Stimulated activated naive CD8-positive, alpha-beta T cell treated with anti-CD3 and anti-CD28 coated beads, Interleukin-15, Interleukin-2, amounts not matched to agents 100 U/mL and 50 U/mL, for 24 hours (primary cell): ENCODE results near the gene ENTHD1.
A peak's percentile ranks its signal among the peaks of the same experiment; 100 is the strongest.
"Not testable (repeated sequence)": the region's sequence is repeated elsewhere in the genome, so short reads cannot be mapped to it uniquely, and the experiment has no call there.

Experiments
- ATAC-seq: fragments of 150-1000 bp; cut with Tn5 transposase; one replicate; pipeline ENCODE4 v1.10.0; 2021
- DNase-seq: peaks from one replicate; pipeline ENCODE4 v3.0.0; 2021

The ENTHD1 gene

GRCh38 chr22:39900306-39901227, 7.0 kb upstream of the ENTHD1 start, which contains the start of gene GRAP2:
TSS of gene GRAP2 (plus strand) at chr22:39901084. CDS start at chr22:39947107, 46,023 bp downstream.
- peak; percentile 96 for ATAC-seq
- DNase-seq = peak; percentile 61

DNA sequence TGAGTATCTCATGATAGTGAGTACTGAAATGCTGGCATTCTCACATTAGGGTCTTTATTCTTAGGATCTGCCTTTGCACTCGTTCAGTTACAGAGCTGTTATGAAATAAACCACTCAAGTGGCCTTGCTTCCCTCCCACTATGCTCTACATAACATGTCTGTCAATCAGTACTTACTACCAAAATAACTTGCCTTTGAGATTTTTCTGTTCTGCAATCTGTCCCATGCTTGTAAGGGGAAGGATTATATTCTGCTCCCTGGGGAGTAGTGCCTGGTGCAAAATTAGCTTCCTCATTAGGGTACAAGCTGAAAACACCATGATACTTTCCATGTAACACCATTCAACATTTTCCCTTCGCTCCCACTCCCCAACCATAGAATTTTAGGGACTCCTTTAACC, 5.4 kb upstream of the ENTHD1 start:
- no peak for ATAC-seq
- no peak for DNase-seq

DNA sequence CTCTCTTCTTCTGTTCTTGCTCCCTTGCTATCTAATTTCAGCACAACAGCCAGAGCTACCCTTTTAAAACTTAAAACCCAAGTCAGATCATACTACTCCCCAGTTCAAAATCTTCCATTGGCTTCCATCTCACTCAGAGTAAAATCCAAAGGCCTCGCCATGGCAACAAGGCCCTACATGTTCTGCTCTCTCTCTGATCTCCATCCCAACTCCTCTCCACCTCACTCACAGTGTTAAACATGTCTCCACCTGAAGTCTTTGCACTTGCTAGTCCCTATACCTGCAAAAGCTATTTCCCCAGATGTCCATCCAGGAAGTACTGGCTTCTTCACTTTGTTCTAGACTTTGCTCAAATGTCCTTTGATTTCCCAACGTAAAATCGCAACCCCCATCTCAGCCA, 4.3 kb upstream of the ENTHD1 start:
- no peak for DNase-seq
- ATAC-seq = no peak

GRCh38 chr22:39896313-39896996, 2.9 kb upstream of the ENTHD1 start:
- ATAC-seq (no peak), DNase-seq (no peak)

- DNase-seq = no peak
- ATAC-seq = no peak
Measured at GRCh38 chr22:39895682-39896081, 2.1 kb upstream of the ENTHD1 start.

- ATAC-seq = no peak
- no peak for DNase-seq
Measured at GRCh38 chr22:39894554-39895092, 1.1 kb upstream of the ENTHD1 start.

- not testable (repeated sequence) for DNase-seq, ATAC-seq
Measured at GRCh38 chr22:39889924-39890323, 3.6 kb downstream of the ENTHD1 start.

DNA sequence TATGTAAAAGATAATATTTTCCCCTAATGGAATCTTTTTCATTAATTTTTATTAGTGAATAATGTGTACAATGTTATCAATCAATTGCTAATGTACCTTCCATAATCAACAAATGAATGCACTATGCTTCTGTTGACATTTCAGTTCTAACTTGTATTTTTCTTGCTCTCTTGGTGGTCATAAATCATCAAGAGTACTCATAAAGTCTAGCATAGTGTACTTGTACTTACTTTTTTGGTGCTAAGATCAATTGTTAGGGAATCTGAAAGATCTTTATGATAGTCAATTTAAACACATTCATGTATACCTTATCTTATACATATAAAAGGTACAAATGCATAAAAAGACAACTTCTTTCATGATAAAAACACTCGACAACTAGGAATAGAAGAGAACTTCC, 10.5 kb downstream of the ENTHD1 start:
- no peak for ATAC-seq

GRCh38 chr22:39880722-39881121, 12.8 kb downstream of the ENTHD1 start:
- ATAC-seq = no peak
- no peak for DNase-seq

More for the DNA sequence above, 10.5 kb downstream of the ENTHD1 start:
- DNase-seq = no peak

GRCh38 chr22:39877079-39877845, 16.3 kb downstream of the ENTHD1 start:
- no peak for DNase-seq
- ATAC-seq = no peak

- not testable (repeated sequence) for ATAC-seq, DNase-seq
Measured at GRCh38 chr22:39875176-39875885, 18.2 kb downstream of the ENTHD1 start.

DNA sequence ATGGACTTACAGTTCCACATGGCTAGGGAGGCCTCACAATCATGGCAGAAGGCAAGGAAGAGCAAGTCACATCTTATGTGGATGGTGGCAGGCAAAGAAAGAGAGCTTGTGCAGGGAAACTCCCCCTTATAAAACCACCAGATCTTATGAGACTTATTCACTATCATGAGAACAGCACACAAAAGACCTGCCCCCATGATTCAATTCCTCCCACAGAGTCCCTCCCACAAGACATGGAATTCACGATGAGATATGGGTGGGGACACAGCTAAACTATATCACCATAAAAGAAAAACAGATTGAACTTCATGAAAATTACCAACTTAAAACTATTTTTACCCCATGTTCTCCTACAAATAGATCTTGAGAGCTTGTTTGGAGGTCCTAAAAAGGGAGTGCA, 19.6 kb downstream of the ENTHD1 start:
- peak; percentile 68 for ATAC-seq
- DNase-seq = no peak

GRCh38 chr22:39872548-39872947, 21.0 kb downstream of the ENTHD1 start:
- ATAC-seq = no peak

DNA sequence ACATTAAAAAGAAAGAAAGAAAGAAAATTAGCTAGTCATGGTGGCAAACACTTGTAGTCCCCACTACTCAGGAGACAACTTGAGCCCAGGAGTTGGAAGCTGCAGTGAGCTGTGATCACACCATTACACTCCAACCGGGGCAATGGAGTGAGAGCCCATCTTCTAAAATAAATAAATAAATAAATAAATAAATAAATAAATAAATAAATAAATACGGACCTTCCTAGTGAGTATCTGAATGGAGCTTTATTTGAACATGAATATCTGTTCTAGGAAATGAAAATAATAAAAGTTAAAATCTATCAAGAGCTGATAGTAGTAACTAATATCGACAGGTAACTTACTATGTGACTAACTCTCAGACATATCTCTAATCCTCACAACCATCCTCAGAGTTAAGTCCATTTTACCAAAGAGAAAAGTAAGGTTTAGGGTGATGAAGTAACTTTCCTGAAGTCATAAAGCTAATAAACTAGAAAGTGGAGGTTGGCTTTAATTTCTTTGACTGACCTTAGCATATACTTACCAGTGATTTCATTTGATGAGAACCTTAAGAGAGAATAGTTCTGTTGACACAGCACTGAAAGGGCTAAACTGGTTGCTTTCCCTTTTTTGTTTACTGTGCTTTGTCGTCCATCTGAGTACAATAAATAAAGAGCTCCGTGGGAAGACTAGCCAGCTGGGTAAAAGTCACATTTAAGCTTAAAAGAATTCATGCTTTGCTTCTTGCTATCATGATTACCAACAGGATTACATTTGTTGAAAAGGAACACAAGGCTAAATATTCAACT, 22.4 kb downstream of the ENTHD1 start:
- ATAC-seq = no peak
- DNase-seq = no peak

More at GRCh38 chr22:39872548-39872947, 21.0 kb downstream of the ENTHD1 start:
- no peak for DNase-seq

GRCh38 chr22:39869797-39870196, 23.8 kb downstream of the ENTHD1 start:
- not testable (repeated sequence) for DNase-seq, ATAC-seq

- ATAC-seq = no peak
- no peak for DNase-seq
Measured at GRCh38 chr22:39868741-39869140, 24.8 kb downstream of the ENTHD1 start.

DNA sequence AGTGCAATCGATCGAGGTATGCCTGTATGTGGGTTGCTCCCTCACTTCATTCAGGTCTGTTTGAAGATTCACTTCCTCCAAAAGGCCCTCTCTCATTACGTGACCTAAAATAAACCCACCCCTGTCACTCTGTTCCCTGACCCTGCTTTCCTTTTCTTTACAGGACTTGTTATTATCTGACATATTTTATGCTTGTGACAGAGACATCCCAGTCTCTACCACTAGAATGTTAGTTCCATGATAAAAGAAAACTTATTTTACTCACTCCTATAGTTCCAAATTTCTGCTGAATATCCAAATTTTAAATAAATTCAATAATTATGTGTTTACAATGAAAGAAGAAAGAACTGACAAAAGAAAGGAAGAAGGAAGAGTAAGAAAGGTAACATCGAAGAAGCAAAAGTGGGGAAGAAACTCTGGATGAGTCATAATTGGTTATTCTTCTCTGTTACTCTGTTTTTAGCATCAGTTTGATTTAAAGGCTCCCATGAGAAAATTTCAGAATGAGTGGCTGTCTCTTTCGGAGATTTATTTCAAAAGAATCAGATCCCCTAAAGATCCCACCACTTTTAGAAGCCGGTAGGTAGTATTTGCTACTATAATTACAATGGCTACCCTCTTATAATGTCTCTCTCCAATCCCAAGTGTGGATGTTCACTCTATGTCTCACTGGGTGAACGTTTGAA, 33.5 kb downstream of the ENTHD1 start:
- DNase-seq (no peak), ATAC-seq (no peak)

- ATAC-seq = no peak
Measured at GRCh38 chr22:39856588-39856987, 37.0 kb downstream of the ENTHD1 start.

DNA sequence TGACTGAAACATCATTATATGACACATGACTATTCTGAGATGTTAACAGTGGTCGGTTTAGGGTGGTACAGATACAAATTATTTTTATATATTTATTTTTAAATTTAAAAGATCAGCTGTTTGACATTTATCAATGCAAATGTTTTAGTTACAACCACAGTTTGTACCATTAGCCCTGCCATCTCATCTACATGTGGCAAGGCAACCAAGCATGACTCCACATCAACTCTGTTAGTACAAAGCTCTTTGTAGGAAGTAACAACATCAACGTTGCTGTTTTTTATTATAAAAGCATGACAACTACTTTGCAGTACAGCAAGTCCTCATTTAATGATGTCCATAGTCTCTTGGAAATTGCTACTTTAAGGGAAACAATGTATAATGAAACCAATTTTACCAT, 40.8 kb downstream of the ENTHD1 start:
- DNase-seq (no peak), ATAC-seq (no peak)

More at GRCh38 chr22:39856588-39856987, 37.0 kb downstream of the ENTHD1 start:
- no peak for DNase-seq
